Germinal center (tissue), 1 donor: ENCODE measurements around the gene TRIM31.

Experiments
- DNase-seq: peaks from one replicate; pipeline ENCODE4 v3.0.0; 2012; ENCODE audit warnings: mixed read lengths, low spot score

The TRIM31 gene

GRCh38 chr6:30113841-30114240 is 951 bp upstream of the TRIM31 start:
- DNase-seq, result no peak

GRCh38 chr6:30112402-30112994 is 392 bp downstream of the TRIM31 start:
- no peak for DNase-seq

GRCh38 chr6:30111266-30111856 is 1.5 kb downstream of the TRIM31 start:
- DNase-seq, result no peak

- DNase-seq, result no peak
Observed at GRCh38 chr6:30104661-30105060, 8.2 kb downstream of the TRIM31 start.

- DNase-seq, result no peak
Observed at GRCh38 chr6:30103872-30104179, 9.1 kb downstream of the TRIM31 start.

GRCh38 chr6:30102970-30103871 is 9.7 kb downstream of the TRIM31 start:
- DNase-seq, result peak; percentile 88

- no peak for DNase-seq
Observed at GRCh38 chr6:30102414-30102969, 10.4 kb downstream of the TRIM31 start.

- DNase-seq, result peak; percentile 83
Observed at GRCh38 chr6:30101444-30102413, 11.2 kb downstream of the TRIM31 start.

GRCh38 chr6:30100585-30101443 is 12.1 kb downstream of the TRIM31 start:
- peak; percentile 38 for DNase-seq

GRCh38 chr6:30100154-30100553 is 12.7 kb downstream of the TRIM31 start:
- no peak for DNase-seq

- no peak for DNase-seq
Observed at GRCh38 chr6:30097902-30098768, 14.8 kb downstream of the TRIM31 start.

GRCh38 chr6:30096829-30097228 is 16.1 kb downstream of the TRIM31 start:
- DNase-seq, result no peak

GRCh38 chr6:30093951-30094661 is 18.8 kb downstream of the TRIM31 start:
- DNase-seq, result no peak

- DNase-seq, result no peak
Observed at GRCh38 chr6:30092852-30093543, 19.9 kb downstream of the TRIM31 start.

- no peak for DNase-seq
Observed at GRCh38 chr6:30091577-30092381, 21.1 kb downstream of the TRIM31 start.

- no peak for DNase-seq
Observed at GRCh38 chr6:30087876-30088275, 25.0 kb downstream of the TRIM31 start.

GRCh38 chr6:30077218-30077617 is 35.7 kb downstream of the TRIM31 start:
- DNase-seq, result no peak
